GM12873 (cell line): ENCODE results near the gene POLR3K.

Experiments used
- CTCF ChIP-seq: IDR thresholded peaks from 2 replicates; pipeline ENCODE4 v1.5.1; 2012; ENCODE audit warnings: low read depth, mild to moderate bottlenecking, moderate library complexity, low read length, control low read depth; ENCODE audit not compliant: insufficient read depth; ENCODE audit errors: missing control alignments

POLR3K gene

GRCh38 chr16:55571-56136 lies 2.2 kb upstream of the POLR3K start:
- no peak for TF ChIP-seq CTCF

- TF ChIP-seq CTCF, result no peak
Measured at GRCh38 chr16:54237-54581, 801 bp upstream of the POLR3K start.

- no peak for TF ChIP-seq CTCF
Measured at GRCh38 chr16:50769-51591, 2.4 kb downstream of the POLR3K start.

- no peak for TF ChIP-seq CTCF
Measured at GRCh38 chr16:47234-47633, 6.2 kb downstream of the POLR3K start.

- no peak for TF ChIP-seq CTCF
Measured at GRCh38 chr16:45454-45853, 8.0 kb downstream of the POLR3K start.

GRCh38 chr16:44655-45054 lies 8.8 kb downstream of the POLR3K start:
- TF ChIP-seq CTCF, result no peak

GRCh38 chr16:43294-43693 lies 10.1 kb downstream of the POLR3K start:
- no peak for TF ChIP-seq CTCF
